Upper lobe of left lung (tissue), 6 donors: Measurements from ENCODE around the gene PNPLA2. TPM values are rescaled to one million over a fixed set of nuclear protein-coding genes. Genes with fewer than 3 reads are reported as not detected.

Experiments used
- ATAC-seq, 2 donors: fragments of 200-7000 bp; cut with Tn5 transposase; one replicate each; pipeline ENCODE4 v1.9.1; 2022; ENCODE audit warnings: mild to moderate bottlenecking in 2 of 2, moderate library complexity in 2 of 2; ENCODE audit not compliant: low FRiP score in 2 of 2
- DNase-seq, 2 donors: peaks; one replicate each; pipeline ENCODE4 v3.0.0-alpha.2; 2019 to 2020
- H3K27ac ChIP-seq, 4 donors: fragments of 200-600 bp; sonication (generic); one replicate each; pipeline ENCODE4 v1.5.1; 2016 to 2019
- H3K27me3 ChIP-seq, 4 donors: fragments of 200-600 bp; sonication (generic); one replicate each; pipeline ENCODE4 v1.5.1; 2017 to 2019
- H3K36me3 ChIP-seq, 4 donors: fragments of 200-600 bp; sonication (generic); one replicate each; pipeline ENCODE4 v1.5.1; 2016 to 2019
- H3K4me1 ChIP-seq, 4 donors: fragments of 200-600 bp; sonication (generic); one replicate each; pipeline ENCODE4 v1.5.1; 2018 to 2019
- H3K4me3 ChIP-seq, 4 donors: fragments of 200-600 bp; sonication (generic); one replicate each; pipeline ENCODE4 v1.5.1; 2017 to 2019; ENCODE audit warnings: mild to moderate bottlenecking in 2 of 4, moderate library complexity in 1 of 4
- H3K9me3 ChIP-seq, 4 donors: fragments of 200-600 bp; sonication (generic); one replicate each; pipeline ENCODE4 v1.5.1; 2018 to 2019
- EP300 ChIP-seq, 4 donors: sonication (generic); formaldehyde crosslinking; IDR thresholded peaks; one replicate each; pipeline ENCODE4 v1.5.1; 2017; ENCODE audit warnings: antibody characterized with exemption in 4 of 4, control low read depth in 2 of 4
- POLR2A ChIP-seq, 4 donors: fragments of 450-650 bp; IDR thresholded peaks; one replicate each; pipeline ENCODE4 v1.5.1; 2016 to 2017; ENCODE audit warnings: antibody characterized with exemption in 4 of 4, mild to moderate bottlenecking in 2 of 4
- POLR2AphosphoS5 ChIP-seq, 2 donors: sonication (generic); formaldehyde crosslinking; IDR thresholded peaks; one replicate each; pipeline ENCODE4 v1.5.1; 2017; ENCODE audit warnings: antibody characterized with exemption in 2 of 2
- WGBS, 2 donors: methylation state at CpG; one replicate each; pipeline ENCODE4 v1.1.5; 2017 to 2018; 5-methylcytosine and 5-hydroxymethylcytosine counted together
- small RNA-seq, 4 donors: library from RNA; depleted of rRNA; stranded (forward); fragments of <200 nt; gene quantifications; one replicate each; pipeline ENCODE3, GENCODE V24; 2016
- total RNA-seq, 6 donors: library from RNA; depleted of rRNA in 4 of 6; stranded (reverse); fragments of >200 nt in 4 of 6; gene quantifications; one replicate each; pipeline versions ENCODE4 v1.1.0 to v1.2.1, GENCODE V29; 2016 to 2021
- TF ChIP-seq, protein P1 (sequence below), 6 experiments: fragments of 450-650 bp in 4 of 6; fragments of 200-600 bp in 2 of 6; sonication (generic) in 2 of 6; IDR thresholded peaks; one replicate each; pipeline ENCODE4 v1.5.1; 2016 to 2019; ENCODE audit warnings: antibody characterized with exemption in 6 of 6
- donor health status: DM: no; HTN: no; CAD: no; lungs with moderate emphysema.
- donor health status: DM: no; HTN: yes; CAD: no; lungs with severe emphysema.

PNPLA2 gene
- total RNA-seq, 6 donors from 2014 or later, result 74.5 to 303 (median 164) TPM

- H3K4me1 ChIP-seq, result no peaks in the 10 kb centered on the region
- WGBS, 2 donors, result 89 to 99% methylated on average over 7 of the region's 9 CpGs
- TF ChIP-seq POLR2AphosphoS5 (IDR thresholded peaks at IDR 0.05), result no peak
- TF ChIP-seq, protein P1, sequence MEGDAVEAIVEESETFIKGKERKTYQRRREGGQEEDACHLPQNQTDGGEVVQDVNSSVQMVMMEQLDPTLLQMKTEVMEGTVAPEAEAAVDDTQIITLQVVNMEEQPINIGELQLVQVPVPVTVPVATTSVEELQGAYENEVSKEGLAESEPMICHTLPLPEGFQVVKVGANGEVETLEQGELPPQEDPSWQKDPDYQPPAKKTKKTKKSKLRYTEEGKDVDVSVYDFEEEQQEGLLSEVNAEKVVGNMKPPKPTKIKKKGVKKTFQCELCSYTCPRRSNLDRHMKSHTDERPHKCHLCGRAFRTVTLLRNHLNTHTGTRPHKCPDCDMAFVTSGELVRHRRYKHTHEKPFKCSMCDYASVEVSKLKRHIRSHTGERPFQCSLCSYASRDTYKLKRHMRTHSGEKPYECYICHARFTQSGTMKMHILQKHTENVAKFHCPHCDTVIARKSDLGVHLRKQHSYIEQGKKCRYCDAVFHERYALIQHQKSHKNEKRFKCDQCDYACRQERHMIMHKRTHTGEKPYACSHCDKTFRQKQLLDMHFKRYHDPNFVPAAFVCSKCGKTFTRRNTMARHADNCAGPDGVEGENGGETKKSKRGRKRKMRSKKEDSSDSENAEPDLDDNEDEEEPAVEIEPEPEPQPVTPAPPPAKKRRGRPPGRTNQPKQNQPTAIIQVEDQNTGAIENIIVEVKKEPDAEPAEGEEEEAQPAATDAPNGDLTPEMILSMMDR (IDR thresholded peaks at IDR 0.05), result no peak
- TF ChIP-seq EP300 (IDR thresholded peaks at IDR 0.05), result no peak
- TF ChIP-seq POLR2A (IDR thresholded peaks at IDR 0.05), result no peak
- H3K9me3 ChIP-seq, result no peaks in the 10 kb centered on the region
- peaks cover 0 to 21% (median 8%) of the 10 kb centered on the region in 4 donors for H3K36me3 ChIP-seq
- DNase-seq (peak in 1 of 2 donors; percentile 53), ATAC-seq (no peak)
- no peaks in the 10 kb centered on the region for H3K27me3 ChIP-seq
- no peak overlapping the region for H3K4me3 ChIP-seq
- H3K27ac ChIP-seq, result no peak overlapping the region
Measured at GRCh38 chr11:872799-873198, 54.1 kb downstream of the PNPLA2 start.

GRCh38 chr11:873706-874105 lies 55.0 kb downstream of the PNPLA2 start:
- no peaks in the 10 kb centered on the region for H3K9me3 ChIP-seq
- no peak overlapping the region for H3K4me3 ChIP-seq
- H3K4me1 ChIP-seq, result no peaks in the 10 kb centered on the region
- ATAC-seq (no peak), DNase-seq (no peak)
- H3K27me3 ChIP-seq, result no peaks in the 10 kb centered on the region
- H3K27ac ChIP-seq, result no peak overlapping the region
- WGBS, 2 donors, result 67 to 80% methylated on average over 12 of the region's 12 CpGs
- peaks cover 0 to 13% (median 6%) of the 10 kb centered on the region in 4 donors for H3K36me3 ChIP-seq
- no peak for TF ChIP-seq POLR2AphosphoS5 (IDR thresholded peaks at IDR 0.05)
- no peak for TF ChIP-seq EP300 (IDR thresholded peaks at IDR 0.05)
- TF ChIP-seq POLR2A (IDR thresholded peaks at IDR 0.05), result no peak
- TF ChIP-seq, protein P1 (IDR thresholded peaks at IDR 0.05), result no peak

Small RNA genes lying within 50 kb of the gene (small RNA-seq; reads per million reads assigned to genes)
- 0 reads per million in 4 donors for gene SNORA52

Other genes with a start within 250 kb of the PNPLA2 start
- gene PHRF1, start 242.4 kb upstream of the PNPLA2 start, total RNA-seq, result 10 to 100 TPM; 25.7 to 93.2 (median 37.9) TPM
- gene IRF7, start 203.0 kb upstream of the PNPLA2 start, total RNA-seq, result 100 to 1,000 TPM in 2 of 6 donors, 10 to 100 TPM in 4; 32.6 to 123 (median 56.2) TPM
- under 1 TPM in 1 of 6 donors, not detected in 5; 0.40 TPM for gene CDHR5, start 194.0 kb upstream of the PNPLA2 start, total RNA-seq
- under 1 TPM in 1 of 6 donors, not detected in 5; 0.72 TPM for gene SCT, start 191.7 kb upstream of the PNPLA2 start, total RNA-seq
- gene DRD4, start 181.6 kb upstream of the PNPLA2 start, total RNA-seq, result 1 to 10 TPM in 3 of 6 donors, under 1 TPM in 1, not detected in 2; 0.54 to 4.2 (median 1.5) TPM
- 10 to 100 TPM; 23.9 to 87.3 (median 35.6) TPM for gene DEAF1, start 123.7 kb upstream of the PNPLA2 start, total RNA-seq
- 10 to 100 TPM; 28.6 to 62.9 (median 36.1) TPM for gene TMEM80, start 123.1 kb upstream of the PNPLA2 start, total RNA-seq
- gene EPS8L2, start 112.7 kb upstream of the PNPLA2 start, total RNA-seq, result 100 to 1,000 TPM; 120 to 497 (median 199) TPM
- 100 to 1,000 TPM; 163 to 313 (median 217) TPM for gene TALDO1, start 71.5 kb upstream of the PNPLA2 start, total RNA-seq
- gene GATD1, start 41.4 kb upstream of the PNPLA2 start, total RNA-seq, result 10 to 100 TPM; 14.8 to 77.7 (median 63.6) TPM
- gene CEND1, start 28.8 kb upstream of the PNPLA2 start, total RNA-seq, result not detected
- gene SLC25A22, start 20.6 kb upstream of the PNPLA2 start, total RNA-seq, result 10 to 100 TPM; 13.6 to 29.3 (median 22.3) TPM
- 10 to 100 TPM in 5 of 6 donors, 1 to 10 TPM in 1; 5.2 to 76.5 (median 15.4) TPM for gene PIDD1, start 13.7 kb upstream of the PNPLA2 start, total RNA-seq
- 1,000 to 10,000 TPM in 2 of 6 donors, 100 to 1,000 TPM in 4; 451 to 1,926 (median 773) TPM for gene RPLP2, start 8.9 kb upstream of the PNPLA2 start, total RNA-seq
- gene CRACR2B, start 9.0 kb downstream of the PNPLA2 start, total RNA-seq, result 100 to 1,000 TPM in 1 of 6 donors, 10 to 100 TPM in 5; 29.0 to 157 (median 41.4) TPM
- 100 to 1,000 TPM; 179 to 545 (median 421) TPM for gene CD151, start 14.0 kb downstream of the PNPLA2 start, total RNA-seq
- gene POLR2L, start 23.6 kb downstream of the PNPLA2 start, total RNA-seq, result 100 to 1,000 TPM in 3 of 6 donors, 10 to 100 TPM in 3; 34.1 to 168 (median 102) TPM
- gene TSPAN4, start 23.9 kb downstream of the PNPLA2 start, total RNA-seq, result 100 to 1,000 TPM in 5 of 6 donors, 10 to 100 TPM in 1; 91.3 to 181 (median 169) TPM
- 100 to 1,000 TPM in 1 of 6 donors, 10 to 100 TPM in 5; 34.6 to 144 (median 59.1) TPM for gene CHID1, start 91.9 kb downstream of the PNPLA2 start, total RNA-seq
- 100 to 1,000 TPM in 3 of 6 donors, 10 to 100 TPM in 3; 55.7 to 273 (median 103) TPM for gene AP2A2, start 107.0 kb downstream of the PNPLA2 start, total RNA-seq
- 1 to 10 TPM in 1 of 6 donors, under 1 TPM in 2, not detected in 3; 0.06 to 4.2 (median 0.51) TPM for gene MUC6, start 217.8 kb downstream of the PNPLA2 start, total RNA-seq